K562 (cell line): ENCODE measurements around the gene CACNA2D4. TPM values are rescaled to one million over a fixed set of nuclear protein-coding genes. Genes with fewer than 3 reads are reported as not detected.

Experiments used
- ATAC-seq: fragments of 200-7000 bp; cut with Tn5 transposase; 3 replicates; pipeline ENCODE4 v1.9.1; 2020; ENCODE audit warnings: moderate library complexity
- BruUV-seq: library from RNA; stranded (reverse); fragments of 400-500 nt; replicated peaks from 2 replicates; lab custom pipeline; 2021; lab: Mats Ljungman, UMichigan
- CTCF ChIA-PET: fragments of 300-600 bp; formaldehyde crosslinking; extraction: SDS; loops from one replicate; lab custom pipeline; 2021; ENCODE audit warnings: low intra/inter-chr PET ratio; lab: Yijun Ruan, JAX
- POLR2A ChIA-PET: fragments of 300-600, 350-650 bp; sonication (Branson Sonifier 250); formaldehyde crosslinking; extraction: SDS; loops from one replicate; lab custom pipeline; 2021; ENCODE audit warnings: antibody characterized with exemption, inconsistent platforms; lab: Yijun Ruan, JAX
- DNase-seq, 4 experiments: peaks; one replicate each; pipeline versions ENCODE4 v3.0.0 to v3.0.0-alpha.2; 2011 to 2018; ENCODE audit warnings: low spot score in 3 of 4, mixed read lengths in 3 of 4; ENCODE audit errors: extremely low read depth in 1 of 4
- FAIRE-seq: peaks from 2 replicates; lab custom pipeline; 2011; peaks lifted over from hg19 to GRCh38; lab: Jason Lieb, UNC
- H2AFZ ChIP-seq: 2 replicates; pipeline ENCODE4 v1.6.0; 2011; ENCODE audit warnings: low read depth, low read length, control low read depth, inconsistent platforms
- H3K27ac ChIP-seq: fragments of 200-600 bp; 3 replicates; pipeline ENCODE4 v1.8.0; 2011; ENCODE audit warnings: low read depth, mild to moderate bottlenecking, control low read depth, inconsistent platforms, low read length, moderate library complexity, mixed read lengths; ENCODE audit errors: extremely low read depth
- H3K27me3 ChIP-seq, 2 experiments: fragments of 300-600 bp in 1 of 2; 2 replicates in 1 of 2; 3 replicates in 1 of 2; pipeline versions ENCODE4 v1.6.0 to v1.8.0; 2011; ENCODE audit warnings: inconsistent platforms in 2 of 2, low read length in 2 of 2, mild to moderate bottlenecking in 1 of 2, mixed read lengths in 1 of 2, moderate library complexity in 1 of 2; ENCODE audit not compliant: control insufficient read depth in 2 of 2, insufficient read depth in 2 of 2
- H3K36me3 ChIP-seq: fragments of 300-600 bp; 3 replicates; pipeline ENCODE4 v1.8.0; 2011; ENCODE audit warnings: mild to moderate bottlenecking, low read length, inconsistent platforms; ENCODE audit not compliant: control insufficient read depth, insufficient read depth
- H3K4me1 ChIP-seq, 2 experiments: fragments of 200-600 bp in 1 of 2; replicated peaks in 1 of 2; 2 replicates in 1 of 2; 3 replicates in 1 of 2; pipeline versions ENCODE4 v1.5.1 to v1.8.0; 2011; ENCODE audit warnings: inconsistent platforms in 2 of 2, low read length in 2 of 2, mild to moderate bottlenecking in 1 of 2, mixed read lengths in 1 of 2, moderate library complexity in 1 of 2; ENCODE audit not compliant: control insufficient read depth in 2 of 2, insufficient read depth in 2 of 2
- H3K4me2 ChIP-seq: 2 replicates; pipeline ENCODE4 v1.6.1; 2011; ENCODE audit warnings: low read length, control low read depth, inconsistent platforms, mixed read lengths; ENCODE audit not compliant: insufficient read depth
- H3K4me3 ChIP-seq: fragments of 200-600 bp; sonication (generic), shearing (Covaris generic); 2 replicates; pipeline ENCODE4 v1.5.1; 2016; ENCODE audit warnings: control low read depth, inconsistent platforms
- H3K79me2 ChIP-seq: fragments of 200-600 bp; 3 replicates; pipeline ENCODE4 v1.8.0; 2011; ENCODE audit warnings: low read length, inconsistent platforms; ENCODE audit not compliant: control insufficient read depth, insufficient read depth
- H3K9ac ChIP-seq, 2 experiments: 2 replicates each; pipeline versions ENCODE4 v1.6.0 to v1.6.1; 2011; ENCODE audit warnings: low read depth in 2 of 2, low read length in 2 of 2, control low read depth in 1 of 2, inconsistent platforms in 1 of 2, mild to moderate bottlenecking in 1 of 2, mixed read lengths in 1 of 2; ENCODE audit not compliant: insufficient read depth in 1 of 2
- H3K9me1 ChIP-seq: one replicate; pipeline ENCODE4 v1.6.0; 2011; ENCODE audit warnings: inconsistent platforms, mild to moderate bottlenecking, low read length, moderate library complexity; ENCODE audit not compliant: control insufficient read depth, insufficient read depth
- H3K9me3 ChIP-seq: replicated peaks from 2 replicates; pipeline ENCODE4 v1.5.1; 2011; ENCODE audit warnings: low read depth, low read length, inconsistent platforms; ENCODE audit not compliant: control insufficient read depth, insufficient read depth
- H4K20me1 ChIP-seq: replicated peaks from 2 replicates; pipeline ENCODE4 v1.6.1; 2011; ENCODE audit warnings: low read length, inconsistent platforms, mixed read lengths; ENCODE audit not compliant: control insufficient read depth, insufficient read depth
- CHD7 ChIP-seq: fragments of 200-600 bp; sonication (generic); IDR thresholded peaks from one replicate; pipeline ENCODE4 v1.6.1; 2012; ENCODE audit warnings: mild to moderate bottlenecking, low read depth, low read length, inconsistent platforms
- POLR2A ChIP-seq: fragments of 450-650 bp; conservative IDR thresholded peaks from 2 replicates; pipeline ENCODE4 v1.6.1; 2016
- WGBS: fragments of 100-300 bp; shearing (Covaris generic); methylation state at CpG from one replicate; pipeline ENCODE4 v1.1.6; 2016; ENCODE audit warnings: low coverage, mixed read lengths; ENCODE audit not compliant: insufficient coverage; ENCODE audit errors: missing lambda C conversion rate; 5-methylcytosine and 5-hydroxymethylcytosine counted together
- in situ Hi-C: fragments of 300-500 bp; cut with MboI; formaldehyde crosslinking; loops from 4 replicates; pipeline ENCODE4 v1.15.0; 2018; ENCODE audit warnings: inconsistent platforms, mixed read lengths
- intact Hi-C: fragments of 100-400 bp; cut with micrococcal nuclease; formaldehyde crosslinking; loops from 2 replicates; pipeline ENCODE4 v1.14.2; 2022
- polyA plus RNA-seq, 8 experiments: library from polyadenylated mRNA; depleted of rRNA in 4 of 8; stranded (reverse) in 5 of 8; unstranded in 3 of 8; fragments of >200 nt; fragmentation: Nextera tagmentation in 2 of 8; fragmentation: Illumina TruSeq in 1 of 8; extraction: Ambion mirVana in 2 of 8; extraction: Trizol in 1 of 8; gene quantifications; 2 replicates each; pipeline versions ENCODE4 v1.2.1 to v1.2.3, GENCODE V29; 2011 to 2014; ENCODE audit warnings: inconsistent platforms in 1 of 8, missing spikeins in 1 of 8
- total RNA-seq, 7 experiments: library from RNA; depleted of rRNA in 6 of 7; stranded (reverse); fragments of >200 nt in 6 of 7; fragmentation: Illumina TruSeq in 2 of 7; extraction: Trizol in 2 of 7; gene quantifications; 2 replicates each; pipeline versions ENCODE4 v1.2.1 to v1.2.3, GENCODE V29; 2011 to 2021; ENCODE audit warnings: low replicate concordance in 1 of 7

Gene CACNA2D4
- total and polyA plus RNA-seq, 9 of the 15 experiments (the other 6 are each of a cell fraction or from before 2014, with no cell fraction given) = 0.04 to 0.69 (median 0.40) TPM; not detected in 3

DNA sequence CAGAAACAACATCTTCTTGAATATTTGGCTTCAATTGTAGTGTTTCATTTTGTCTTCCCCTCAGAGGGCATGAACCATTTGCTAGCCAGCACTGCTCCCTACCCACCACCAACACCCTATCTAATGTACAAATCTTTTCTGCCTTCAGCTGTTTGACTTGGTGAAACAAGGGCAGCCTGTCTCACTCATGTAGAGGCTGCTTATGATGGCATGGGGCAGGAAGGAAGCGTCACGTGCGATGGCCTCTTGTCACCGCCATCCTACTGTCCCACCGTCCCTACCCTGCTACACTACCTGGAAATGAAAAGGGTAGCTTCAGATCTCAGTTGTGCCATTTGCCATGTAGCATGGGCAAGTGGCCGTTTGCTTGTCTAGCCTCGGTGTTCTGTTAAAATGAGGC lies 128.0 kb downstream of the CACNA2D4 start:
- no TSS peak for BruUV-seq
- Histone ChIP-seq H3K27me3 (no peaks in the 10 kb centered on the region), H3K4me1 (peaks cover 0 to 7% of the 10 kb centered on the region in 2 experiments; a peak in 3 of 5 replicates)
- FAIRE-seq (peak; percentile 58), DNase-seq (no peak)
- 60% methylated on average over 7 of the region's 7 CpGs for WGBS
- no peak for TF ChIP-seq CHD7
- no peak for TF ChIP-seq POLR2A
- TF ChIP-seq, all 486 proteins: peak for 0
- H3K9me3 ChIP-seq = no peaks in the 10 kb centered on the region
- POLR2A ChIA-PET = interaction anchor here (1.5 to 2.2 kb wide), 3 partner anchors 8 to 156 kb away, joined by 4 to 9 read pairs (median 7); no protein-coding TSS in a partner anchor
- H3K79me2 ChIP-seq = peaks cover 2% of the 10 kb centered on the region; the same call in 2 of the 3 replicates
- H3K27ac ChIP-seq = no peak overlapping the region; the same call in 2 of the 3 replicates
- H4K20me1 ChIP-seq = peaks cover 5% of the 10 kb centered on the region
- no peak overlapping the region for H3K4me3 ChIP-seq
- H3K9ac ChIP-seq = no peak overlapping the region
- ATAC-seq = peak; percentile 15; the same call in 2 of the 3 replicates
- in situ Hi-C loops (loop anchor here (5.0 kb wide), 1 partner anchor 147 kb away; no protein-coding TSS in a partner anchor), intact Hi-C loops (loop anchor here (10.0 kb wide), 1 partner anchor 244 kb away; no protein-coding TSS in a partner anchor)
- CTCF ChIA-PET = interaction anchor here (2.2 to 3.2 kb wide), 2 partner anchors 138 to 156 kb away, joined by 22 to 44 read pairs; no protein-coding TSS in a partner anchor
- H3K9me1 ChIP-seq = no peaks in the 10 kb centered on the region
- no peak overlapping the region for H2AFZ ChIP-seq
- H3K4me2 ChIP-seq = no peak overlapping the region
- peaks cover 26% of the 10 kb centered on the region; the same call in 2 of the 3 replicates for H3K36me3 ChIP-seq
